Measurements from ENCODE around the gene FOXO1.

DNA sequence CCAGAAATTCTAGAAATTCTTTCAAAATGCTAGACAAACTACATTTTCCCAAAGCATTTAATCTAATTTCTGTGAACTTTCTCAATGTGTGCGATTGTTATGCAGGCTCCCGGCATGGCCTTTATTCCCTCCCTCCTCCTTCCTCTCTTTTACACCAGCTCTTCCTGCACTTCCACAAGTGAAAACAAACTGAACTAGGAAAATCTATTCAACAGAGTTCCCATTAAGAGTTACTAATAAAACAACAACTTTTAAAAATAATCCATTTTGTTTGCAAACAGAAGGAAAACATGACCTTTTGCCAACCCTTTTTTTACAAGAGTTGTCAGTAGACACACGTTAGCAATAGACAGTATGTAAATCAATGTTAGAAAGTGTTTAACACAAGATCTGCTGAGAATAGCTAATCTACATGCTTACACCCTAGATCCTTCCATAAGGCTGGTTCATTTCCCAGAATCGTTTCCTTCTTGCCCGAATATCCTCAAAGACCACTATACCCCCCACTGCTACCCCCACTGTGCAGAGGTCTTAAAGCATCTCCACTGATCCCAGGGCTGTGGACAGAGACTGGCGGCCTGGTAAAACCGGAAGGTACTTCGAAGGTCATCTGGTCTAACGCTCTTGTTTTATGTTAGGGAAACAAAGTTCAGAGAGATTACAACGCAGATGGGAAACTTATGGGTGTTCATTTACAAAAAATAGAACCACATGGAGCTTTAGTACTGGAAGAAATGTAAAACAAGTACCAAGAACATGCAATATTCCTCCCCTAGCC lies 98.0 kb downstream of the FOXO1 start:
- TF ChIP-seq POLR2A (IDR thresholded peaks at IDR 0.05; ENCODE audit: borderline replicate concordance, extremely low read depth, insufficient read depth, insufficient read length), result no peak
- TF ChIP-seq, protein P1, sequence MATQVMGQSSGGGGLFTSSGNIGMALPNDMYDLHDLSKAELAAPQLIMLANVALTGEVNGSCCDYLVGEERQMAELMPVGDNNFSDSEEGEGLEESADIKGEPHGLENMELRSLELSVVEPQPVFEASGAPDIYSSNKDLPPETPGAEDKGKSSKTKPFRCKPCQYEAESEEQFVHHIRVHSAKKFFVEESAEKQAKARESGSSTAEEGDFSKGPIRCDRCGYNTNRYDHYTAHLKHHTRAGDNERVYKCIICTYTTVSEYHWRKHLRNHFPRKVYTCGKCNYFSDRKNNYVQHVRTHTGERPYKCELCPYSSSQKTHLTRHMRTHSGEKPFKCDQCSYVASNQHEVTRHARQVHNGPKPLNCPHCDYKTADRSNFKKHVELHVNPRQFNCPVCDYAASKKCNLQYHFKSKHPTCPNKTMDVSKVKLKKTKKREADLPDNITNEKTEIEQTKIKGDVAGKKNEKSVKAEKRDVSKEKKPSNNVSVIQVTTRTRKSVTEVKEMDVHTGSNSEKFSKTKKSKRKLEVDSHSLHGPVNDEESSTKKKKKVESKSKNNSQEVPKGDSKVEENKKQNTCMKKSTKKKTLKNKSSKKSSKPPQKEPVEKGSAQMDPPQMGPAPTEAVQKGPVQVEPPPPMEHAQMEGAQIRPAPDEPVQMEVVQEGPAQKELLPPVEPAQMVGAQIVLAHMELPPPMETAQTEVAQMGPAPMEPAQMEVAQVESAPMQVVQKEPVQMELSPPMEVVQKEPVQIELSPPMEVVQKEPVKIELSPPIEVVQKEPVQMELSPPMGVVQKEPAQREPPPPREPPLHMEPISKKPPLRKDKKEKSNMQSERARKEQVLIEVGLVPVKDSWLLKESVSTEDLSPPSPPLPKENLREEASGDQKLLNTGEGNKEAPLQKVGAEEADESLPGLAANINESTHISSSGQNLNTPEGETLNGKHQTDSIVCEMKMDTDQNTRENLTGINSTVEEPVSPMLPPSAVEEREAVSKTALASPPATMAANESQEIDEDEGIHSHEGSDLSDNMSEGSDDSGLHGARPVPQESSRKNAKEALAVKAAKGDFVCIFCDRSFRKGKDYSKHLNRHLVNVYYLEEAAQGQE (IDR thresholded peaks at IDR 0.05; ENCODE audit: low read depth), result no peak

Data from HCT116 (cell line).